LNCaP clone FGC (cell line): ENCODE results near the gene FUZ.

Experiments
- DNase-seq: peaks from one replicate; pipeline ENCODE4 v3.0.0-alpha.2; 2011; ENCODE audit warnings: low read depth
- H3K4me3 ChIP-seq: 2 replicates; pipeline ENCODE4 v1.5.1; 2011; ENCODE audit warnings: mild to moderate bottlenecking, low read depth, low read length, control low read depth
- TF ChIP-seq, protein P1 (sequence below): IDR thresholded peaks from 2 replicates; pipeline ENCODE4 v1.5.1; 2012; ENCODE audit warnings: mild to moderate bottlenecking; ENCODE audit not compliant: control insufficient read depth, insufficient read depth; ENCODE audit errors: extremely low read depth

FUZ gene

DNA sequence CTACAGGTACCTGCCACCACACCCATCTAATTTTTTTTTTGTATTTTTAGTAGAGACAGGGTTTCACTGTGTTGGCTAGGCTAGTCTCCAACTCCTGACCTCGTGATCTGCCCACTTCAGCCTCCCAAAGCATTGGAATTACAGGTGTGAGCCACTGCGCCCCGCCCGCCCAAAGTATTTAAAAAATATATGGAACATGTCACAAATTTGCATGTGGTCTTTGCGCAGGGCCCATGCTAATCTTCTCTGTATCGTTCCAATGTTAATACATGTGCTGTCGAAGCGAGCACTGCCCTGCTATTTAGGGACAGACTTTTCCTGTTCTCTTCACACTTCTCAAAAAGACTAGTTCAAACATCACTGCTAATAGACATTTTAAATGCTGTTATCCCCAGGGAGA lies 48.8 kb downstream of the FUZ start:
- DNase-seq = no peak
- TF ChIP-seq, protein P1, sequence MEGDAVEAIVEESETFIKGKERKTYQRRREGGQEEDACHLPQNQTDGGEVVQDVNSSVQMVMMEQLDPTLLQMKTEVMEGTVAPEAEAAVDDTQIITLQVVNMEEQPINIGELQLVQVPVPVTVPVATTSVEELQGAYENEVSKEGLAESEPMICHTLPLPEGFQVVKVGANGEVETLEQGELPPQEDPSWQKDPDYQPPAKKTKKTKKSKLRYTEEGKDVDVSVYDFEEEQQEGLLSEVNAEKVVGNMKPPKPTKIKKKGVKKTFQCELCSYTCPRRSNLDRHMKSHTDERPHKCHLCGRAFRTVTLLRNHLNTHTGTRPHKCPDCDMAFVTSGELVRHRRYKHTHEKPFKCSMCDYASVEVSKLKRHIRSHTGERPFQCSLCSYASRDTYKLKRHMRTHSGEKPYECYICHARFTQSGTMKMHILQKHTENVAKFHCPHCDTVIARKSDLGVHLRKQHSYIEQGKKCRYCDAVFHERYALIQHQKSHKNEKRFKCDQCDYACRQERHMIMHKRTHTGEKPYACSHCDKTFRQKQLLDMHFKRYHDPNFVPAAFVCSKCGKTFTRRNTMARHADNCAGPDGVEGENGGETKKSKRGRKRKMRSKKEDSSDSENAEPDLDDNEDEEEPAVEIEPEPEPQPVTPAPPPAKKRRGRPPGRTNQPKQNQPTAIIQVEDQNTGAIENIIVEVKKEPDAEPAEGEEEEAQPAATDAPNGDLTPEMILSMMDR = no peak
- no peak overlapping the region for H3K4me3 ChIP-seq

DNA sequence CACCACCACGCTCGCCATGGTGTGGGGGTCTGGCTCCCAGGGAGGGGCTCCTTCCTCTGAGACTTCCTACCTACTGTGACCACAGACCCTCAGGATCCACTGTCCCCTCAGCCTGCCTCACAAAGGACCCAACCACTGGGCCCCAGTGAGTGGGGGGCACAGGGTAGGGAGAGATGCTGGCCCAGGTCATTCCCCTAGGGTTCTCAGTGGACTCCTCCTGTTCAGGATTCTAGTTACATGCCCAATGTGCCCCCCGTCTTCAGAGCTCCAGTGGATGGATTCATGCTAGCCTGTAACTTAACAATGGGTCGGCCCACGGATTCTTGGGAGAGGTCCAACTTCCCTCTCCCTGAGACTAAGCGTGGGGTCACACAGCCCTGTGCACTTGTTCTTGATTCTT lies 49.9 kb downstream of the FUZ start, which contains the start of gene TSKS:
Gene TSKS (minus strand): TSS at position 77 of the 400 bp plus-strand sequence. CDS start 59 bp downstream, at position 18.
- DNase-seq = no peak
- TF ChIP-seq, protein P1 = no peak

DNA sequence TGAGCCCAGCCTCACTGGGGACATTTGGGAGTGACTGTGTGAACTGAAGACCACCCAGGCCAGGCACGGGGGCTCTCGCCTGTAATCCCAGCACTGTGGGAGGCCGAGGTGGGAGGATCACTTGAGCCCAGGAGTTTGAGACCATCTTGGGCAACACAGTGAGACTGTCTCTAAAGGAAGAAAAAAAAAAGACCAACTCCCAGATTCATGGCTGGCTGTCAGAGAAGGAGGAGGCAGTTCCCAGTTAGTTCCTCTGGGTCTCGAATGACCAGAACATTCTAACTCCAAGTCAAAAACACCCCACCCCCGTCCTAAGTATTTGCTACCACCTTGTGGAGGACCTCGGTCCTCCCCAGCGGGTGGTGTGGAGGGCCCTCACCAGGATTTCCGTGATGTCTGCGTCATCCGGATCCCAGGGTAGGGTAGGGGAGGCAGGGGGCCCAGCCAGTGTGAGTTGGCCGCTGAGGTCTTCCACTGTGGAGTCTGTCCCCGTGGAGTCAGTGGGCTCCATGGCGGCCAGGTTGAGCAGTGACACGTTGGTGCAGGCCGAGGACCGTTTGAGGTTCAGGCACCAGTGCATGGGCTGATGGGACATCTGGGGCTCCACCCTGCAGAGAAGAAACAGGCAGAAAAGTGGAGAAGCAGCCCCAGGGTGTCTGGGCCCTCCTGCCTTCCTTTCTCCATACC lies 51.3 kb downstream of the FUZ start:
- no peak for DNase-seq
- H3K4me3 ChIP-seq = no peak overlapping the region
- TF ChIP-seq, protein P1 = no peak

More for the DNA sequence above, 49.9 kb downstream of the FUZ start, which contains the start of gene TSKS:
- H3K4me3 ChIP-seq = no peak within 1 kb of the TSS

DNA sequence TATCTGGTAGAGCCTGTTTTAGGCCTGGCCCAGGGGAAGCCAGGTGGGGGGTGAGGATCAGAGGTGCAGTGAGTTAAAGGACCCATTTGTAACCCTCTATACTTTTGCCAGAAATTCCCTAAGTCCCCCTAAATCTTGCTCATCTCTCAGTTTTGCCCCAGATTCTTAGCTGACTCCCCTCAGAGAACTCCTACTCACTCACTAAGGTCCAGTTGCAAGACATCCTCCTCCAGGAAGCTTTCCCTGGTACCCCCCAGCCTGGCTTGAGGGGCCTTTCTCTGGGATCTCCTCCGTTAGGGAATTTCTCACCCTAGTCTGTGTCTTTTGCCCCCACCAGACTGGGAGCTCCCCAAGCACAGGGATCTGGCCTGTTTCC lies 51.9 kb downstream of the FUZ start:
- DNase-seq = no peak
- TF ChIP-seq, protein P1 = no peak

DNA sequence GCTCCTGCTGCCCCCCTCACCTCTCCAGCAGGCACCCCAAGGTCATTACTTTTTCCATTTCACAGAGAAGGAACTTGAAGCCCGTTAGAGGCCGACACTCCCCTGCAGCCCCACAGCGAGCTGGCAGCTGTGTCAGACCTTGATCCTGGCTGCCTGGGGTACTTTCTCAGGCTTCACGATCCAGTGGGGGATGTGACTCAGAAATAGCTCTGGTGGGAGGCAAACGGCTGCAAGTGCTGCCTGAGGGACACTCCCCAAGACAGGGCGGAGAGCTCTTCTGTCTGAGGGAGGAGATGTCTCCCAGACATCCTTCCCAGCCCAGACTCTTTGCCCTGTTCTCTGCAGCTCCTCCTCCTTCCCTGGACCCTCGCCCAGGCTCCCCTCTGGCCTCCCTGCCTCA lies 54.8 kb downstream of the FUZ start:
- TF ChIP-seq, protein P1 = no peak
- no peak for DNase-seq
- H3K4me3 ChIP-seq = no peak overlapping the region

More for the DNA sequence above, 51.9 kb downstream of the FUZ start:
- no peak overlapping the region for H3K4me3 ChIP-seq
